GM23338 (cell line): ENCODE results near the gene PMIS2.

ENCODE experiments used
- ETS1 ChIP-seq: IDR thresholded peaks from 2 replicates; pipeline ENCODE4 v1.6.1; 2016; ENCODE audit warnings: antibody characterized with exemption
- EZH2 ChIP-seq: fragments of 200-600 bp; sonication (generic); IDR thresholded peaks from one replicate; pipeline ENCODE4 v1.8.0; 2017; ENCODE audit warnings: antibody characterized with exemption, mild to moderate bottlenecking, low read depth; ENCODE audit not compliant: unreplicated experiment
- EZH2phosphoT487 ChIP-seq: fragments of 200-600 bp; sonication (generic); IDR thresholded peaks from one replicate; pipeline ENCODE4 v1.8.1; 2018; ENCODE audit warnings: antibody characterized with exemption; ENCODE audit not compliant: unreplicated experiment
- POLR2AphosphoS5 ChIP-seq: IDR thresholded peaks from 2 replicates; pipeline ENCODE4 v1.6.1; 2016; ENCODE audit warnings: antibody characterized with exemption, low read depth
- STAT1 ChIP-seq: IDR thresholded peaks from one replicate; pipeline ENCODE4 v1.6.1; 2016; ENCODE audit warnings: antibody characterized with exemption; ENCODE audit not compliant: unreplicated experiment
- ZNF114 ChIP-seq: fragments of 250-450 bp; sonication (Bioruptor Pico); IDR thresholded peaks from 2 replicates; pipeline ENCODE4 v1.5.0; 2020; ENCODE audit warnings: mild to moderate bottlenecking, moderate library complexity
- TF ChIP-seq, protein P1 (sequence below), 2 experiments: fragments of 200-600 bp in 1 of 2; sonication (generic) in 1 of 2; conservative IDR thresholded peaks; 2 replicates each; pipeline versions ENCODE4 v1.5.1 to v1.6.1; 2016 to 2017; ENCODE audit warnings: antibody characterized with exemption in 2 of 2, low read depth in 2 of 2, mild to moderate bottlenecking in 2 of 2, moderate library complexity in 1 of 2
- TF ChIP-seq, protein P2 (sequence below): IDR thresholded peaks from one replicate; pipeline ENCODE4 v1.6.1; 2018; ENCODE audit warnings: antibody characterized with exemption; ENCODE audit not compliant: unreplicated experiment

DNA sequence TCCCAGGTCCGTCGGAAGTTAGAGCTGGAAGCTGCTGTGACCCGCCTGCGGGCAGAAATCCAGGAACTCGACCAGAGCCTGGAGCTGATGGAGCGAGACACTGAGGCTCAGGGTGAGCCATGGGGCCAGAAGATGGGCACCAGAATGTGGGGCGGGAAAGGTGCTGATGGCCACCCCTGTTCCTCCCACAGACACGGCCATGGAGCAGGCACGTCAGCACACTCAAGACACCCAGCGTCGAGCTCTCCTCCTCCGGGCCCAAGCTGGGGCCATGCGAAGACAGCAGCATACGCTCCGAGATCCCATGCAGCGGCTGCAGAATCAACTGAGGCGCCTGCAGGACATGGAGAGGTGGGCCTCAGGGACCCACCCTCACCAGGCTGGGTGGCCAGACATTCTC is 29.1 kb downstream of the PMIS2 start:
- TF ChIP-seq, protein P1, sequence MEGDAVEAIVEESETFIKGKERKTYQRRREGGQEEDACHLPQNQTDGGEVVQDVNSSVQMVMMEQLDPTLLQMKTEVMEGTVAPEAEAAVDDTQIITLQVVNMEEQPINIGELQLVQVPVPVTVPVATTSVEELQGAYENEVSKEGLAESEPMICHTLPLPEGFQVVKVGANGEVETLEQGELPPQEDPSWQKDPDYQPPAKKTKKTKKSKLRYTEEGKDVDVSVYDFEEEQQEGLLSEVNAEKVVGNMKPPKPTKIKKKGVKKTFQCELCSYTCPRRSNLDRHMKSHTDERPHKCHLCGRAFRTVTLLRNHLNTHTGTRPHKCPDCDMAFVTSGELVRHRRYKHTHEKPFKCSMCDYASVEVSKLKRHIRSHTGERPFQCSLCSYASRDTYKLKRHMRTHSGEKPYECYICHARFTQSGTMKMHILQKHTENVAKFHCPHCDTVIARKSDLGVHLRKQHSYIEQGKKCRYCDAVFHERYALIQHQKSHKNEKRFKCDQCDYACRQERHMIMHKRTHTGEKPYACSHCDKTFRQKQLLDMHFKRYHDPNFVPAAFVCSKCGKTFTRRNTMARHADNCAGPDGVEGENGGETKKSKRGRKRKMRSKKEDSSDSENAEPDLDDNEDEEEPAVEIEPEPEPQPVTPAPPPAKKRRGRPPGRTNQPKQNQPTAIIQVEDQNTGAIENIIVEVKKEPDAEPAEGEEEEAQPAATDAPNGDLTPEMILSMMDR (conservative IDR thresholded peaks at IDR 0.05; ENCODE audit: low read depth in 2 of 2), result no peak
- TF ChIP-seq ETS1 (no peak), EZH2 (no peak), POLR2AphosphoS5 (no peak), STAT1 (no peak), EZH2phosphoT487 (no peak), ZNF114 (CRISPR knock-in tag) (no peak)
- TF ChIP-seq, protein P2, sequence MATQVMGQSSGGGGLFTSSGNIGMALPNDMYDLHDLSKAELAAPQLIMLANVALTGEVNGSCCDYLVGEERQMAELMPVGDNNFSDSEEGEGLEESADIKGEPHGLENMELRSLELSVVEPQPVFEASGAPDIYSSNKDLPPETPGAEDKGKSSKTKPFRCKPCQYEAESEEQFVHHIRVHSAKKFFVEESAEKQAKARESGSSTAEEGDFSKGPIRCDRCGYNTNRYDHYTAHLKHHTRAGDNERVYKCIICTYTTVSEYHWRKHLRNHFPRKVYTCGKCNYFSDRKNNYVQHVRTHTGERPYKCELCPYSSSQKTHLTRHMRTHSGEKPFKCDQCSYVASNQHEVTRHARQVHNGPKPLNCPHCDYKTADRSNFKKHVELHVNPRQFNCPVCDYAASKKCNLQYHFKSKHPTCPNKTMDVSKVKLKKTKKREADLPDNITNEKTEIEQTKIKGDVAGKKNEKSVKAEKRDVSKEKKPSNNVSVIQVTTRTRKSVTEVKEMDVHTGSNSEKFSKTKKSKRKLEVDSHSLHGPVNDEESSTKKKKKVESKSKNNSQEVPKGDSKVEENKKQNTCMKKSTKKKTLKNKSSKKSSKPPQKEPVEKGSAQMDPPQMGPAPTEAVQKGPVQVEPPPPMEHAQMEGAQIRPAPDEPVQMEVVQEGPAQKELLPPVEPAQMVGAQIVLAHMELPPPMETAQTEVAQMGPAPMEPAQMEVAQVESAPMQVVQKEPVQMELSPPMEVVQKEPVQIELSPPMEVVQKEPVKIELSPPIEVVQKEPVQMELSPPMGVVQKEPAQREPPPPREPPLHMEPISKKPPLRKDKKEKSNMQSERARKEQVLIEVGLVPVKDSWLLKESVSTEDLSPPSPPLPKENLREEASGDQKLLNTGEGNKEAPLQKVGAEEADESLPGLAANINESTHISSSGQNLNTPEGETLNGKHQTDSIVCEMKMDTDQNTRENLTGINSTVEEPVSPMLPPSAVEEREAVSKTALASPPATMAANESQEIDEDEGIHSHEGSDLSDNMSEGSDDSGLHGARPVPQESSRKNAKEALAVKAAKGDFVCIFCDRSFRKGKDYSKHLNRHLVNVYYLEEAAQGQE, result no peak
